ENCODE data around the gene WIPF2. TPM values are rescaled to one million over a fixed set of nuclear protein-coding genes. Genes with fewer than 3 reads are reported as not detected.

Gene WIPF2
- total and polyA plus RNA-seq, 2 donors (not counting 1 experiment from before 2014, with no cell fraction given), result 7.7 to 48.4 TPM

- no peak overlapping the region for H3K4me3 Mint-ChIP-seq
- no peak overlapping the region for H3K4me2 ChIP-seq (replicated peaks; ENCODE audit: low read depth, low read length, poor library complexity, severe bottlenecking)
- POLR2A ChIA-PET, result interaction anchor here (0.6 kb wide), 1 partner anchor 114 kb away, joined by 3 read pairs; no protein-coding TSS in a partner anchor
Observed at GRCh38 chr17:40284085-40284713, 65.1 kb downstream of the WIPF2 start.

More at GRCh38 chr17:40284085-40284713, 65.1 kb downstream of the WIPF2 start:
- Histone ChIP-seq H3K79me2 (ENCODE audit: control insufficient read depth, insufficient read depth, low read length) (no peaks in the 10 kb centered on the region), H3K9ac (ENCODE audit: low read length) (no peak overlapping the region), H4K20me1 (ENCODE audit: control insufficient read depth, insufficient read depth, low read length, poor library complexity, severe bottlenecking) (no peaks in the 10 kb centered on the region), H3K27ac (ENCODE audit: low read length in 2 of 2) (no peak overlapping the region), H3K36me3 (replicated peaks in 1 of 2; ENCODE audit: control extremely low read depth in 1 of 2, control insufficient read depth in 1 of 2, extremely low read depth in 1 of 2, insufficient read depth in 2 of 2, low read length in 1 of 2) (peaks cover 0 to 26% of the 10 kb centered on the region in 2 experiments), H3K4me1 (ENCODE audit: control insufficient read depth in 2 of 2, insufficient read depth in 2 of 2, low read length in 2 of 2) (peaks cover 9 to 11% of the 10 kb centered on the region in 2 donors), H2AFZ (ENCODE audit: insufficient read depth, low read depth, low read length, poor library complexity, severe bottlenecking) (no peak overlapping the region), H3K9me3 (ENCODE audit: control extremely low read depth in 1 of 3, control insufficient read depth in 2 of 3, insufficient read depth in 1 of 3, low read length in 2 of 3) (no peaks in the 10 kb centered on the region), H3K4me3 (ENCODE audit: control extremely low read depth in 1 of 5, extremely low read depth in 1 of 5, insufficient read depth in 1 of 5, low read depth in 2 of 5, low read length in 4 of 5) (no peak overlapping the region), H3K27me3 (replicated peaks in 1 of 4; ENCODE audit: control extremely low read depth in 1 of 4, control insufficient read depth in 3 of 4, insufficient read depth in 4 of 4, low read length in 3 of 4) (no peaks in the 10 kb centered on the region)
- H3K9me3 Mint-ChIP-seq (ENCODE audit: insufficient read depth), result no peaks in the 10 kb centered on the region
- CTCF ChIA-PET, result interaction anchor here (0.6 to 1.7 kb wide), 5 partner anchors 15 to 258 kb away, joined by 3 to 4 read pairs (median 4); no protein-coding TSS in a partner anchor
- DNase-seq, result no peak
- H3K27me3 Mint-ChIP-seq, result no peaks in the 10 kb centered on the region
- TF ChIP-seq EZH2 (IDR thresholded peaks at IDR 0.05; ENCODE audit: borderline replicate concordance, insufficient read depth, low read depth, low read length, poor library complexity, severe bottlenecking) (no peak), CTCF (IDR thresholded peaks at IDR 0.05) (no peak)
- no CpG with 5 or more reads among the region's 2 CpGs for WGBS (ENCODE audit: insufficient coverage)
- H3K4me1 Mint-ChIP-seq, result peaks cover 15% of the 10 kb centered on the region
- ATAC-seq (ENCODE audit: low read depth), result no peak
- H3K27ac Mint-ChIP-seq, result peak overlapping the region; percentile 33
- intact Hi-C loops (cut with micrococcal nuclease), result no loop called here
